Stimulated activated CD4-positive, alpha-beta T cell treated with anti-CD3 and anti-CD28 coated beads, TNF-alpha, amount 100 ng/mL, for 4 hours (primary cell): ENCODE measurements around the gene NCKAP5L.
"Not testable (repeated sequence)": the region's sequence is repeated elsewhere in the genome, so short reads cannot be mapped to it uniquely, and the experiment has no call there.

Experiments
- DNase-seq, 3 experiments: peaks; one replicate each; pipeline ENCODE4 v3.0.0-alpha.2; 2020; ENCODE audit warnings: low read depth in 3 of 3

Gene NCKAP5L

DNA sequence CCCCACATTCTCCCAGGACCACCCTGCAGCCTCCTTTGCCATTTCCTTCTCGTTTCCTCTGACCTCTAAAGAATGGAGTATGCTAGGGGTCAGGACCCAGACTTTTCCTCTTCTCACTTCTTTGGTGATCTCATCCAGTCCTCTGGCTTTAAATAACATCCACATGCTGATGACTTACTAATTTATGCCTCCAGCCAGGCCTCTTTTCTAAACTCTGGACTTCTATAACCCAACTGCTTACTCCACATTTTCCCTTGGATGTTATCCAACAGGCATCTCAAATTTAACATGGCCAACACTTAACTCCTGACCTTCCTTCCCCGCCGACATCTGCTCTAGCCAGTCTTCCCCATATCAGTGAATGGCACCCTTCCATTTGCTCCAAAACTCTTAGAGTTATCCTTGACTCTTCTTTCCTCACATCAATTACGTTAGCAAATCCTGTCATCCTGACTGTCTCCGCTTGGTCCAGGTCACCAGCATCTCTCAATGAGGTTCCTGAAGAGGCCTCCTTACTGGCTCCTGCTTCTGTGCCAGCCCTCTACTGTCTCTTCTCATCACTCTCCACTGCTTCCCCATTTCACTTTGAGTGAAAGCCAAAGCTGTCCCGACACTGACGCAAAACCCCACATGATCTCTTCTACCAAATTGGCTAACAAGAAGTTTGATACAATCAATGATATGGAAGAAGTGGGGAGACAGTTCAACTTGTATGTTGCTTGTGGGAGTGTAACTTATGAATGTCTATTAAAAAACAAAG lies 44.1 kb downstream of the NCKAP5L start:
- DNase-seq = no peak

GRCh38 chr12:49780914-49781313 lies 47.3 kb downstream of the NCKAP5L start:
- not testable (repeated sequence) for DNase-seq

DNA sequence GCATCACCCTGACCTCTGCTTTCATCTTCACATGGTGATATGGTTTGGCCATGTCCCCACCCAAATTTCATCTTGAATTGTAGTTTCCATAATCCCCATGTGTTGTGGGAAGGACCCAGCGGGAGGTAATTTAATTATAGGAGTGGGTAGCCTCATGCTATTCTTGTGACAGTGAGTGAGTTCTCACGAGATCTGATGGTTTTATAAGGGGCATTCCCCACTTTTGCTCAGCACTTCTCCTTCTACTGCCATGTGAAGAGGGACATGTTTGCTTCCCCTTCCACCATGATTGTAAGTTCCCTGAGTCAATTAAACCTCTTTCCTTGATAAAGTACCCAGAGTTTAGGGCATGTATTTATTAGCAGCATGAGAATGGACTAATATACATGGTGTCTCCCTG lies 48.6 kb downstream of the NCKAP5L start:
- no peak for DNase-seq

- peak; percentile 63 to 69 (median 67) for DNase-seq
Measured at GRCh38 chr12:49777800-49778748, 50.1 kb downstream of the NCKAP5L start.

DNA sequence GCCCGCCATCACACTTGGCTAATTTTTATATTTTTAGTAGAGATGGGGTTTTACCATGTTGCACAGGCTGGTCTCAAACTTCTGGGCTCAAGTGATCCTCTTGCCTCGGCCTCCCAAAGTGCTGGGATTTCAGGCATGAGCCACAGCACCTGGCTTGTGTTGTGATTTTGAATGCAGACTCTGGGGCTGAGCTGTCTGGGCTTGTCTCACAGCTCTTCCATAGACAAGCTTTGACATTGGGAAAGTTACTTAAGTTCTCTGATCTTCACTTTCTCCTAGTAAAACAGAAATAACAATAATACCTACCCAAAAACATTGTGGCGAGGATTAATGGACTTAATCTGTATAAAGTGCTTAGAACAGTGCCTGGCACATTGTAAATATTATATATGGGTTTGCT lies 50.9 kb downstream of the NCKAP5L start:
- no peak for DNase-seq

- DNase-seq = no peak
Measured at GRCh38 chr12:49776858-49777257, 51.4 kb downstream of the NCKAP5L start.

DNA sequence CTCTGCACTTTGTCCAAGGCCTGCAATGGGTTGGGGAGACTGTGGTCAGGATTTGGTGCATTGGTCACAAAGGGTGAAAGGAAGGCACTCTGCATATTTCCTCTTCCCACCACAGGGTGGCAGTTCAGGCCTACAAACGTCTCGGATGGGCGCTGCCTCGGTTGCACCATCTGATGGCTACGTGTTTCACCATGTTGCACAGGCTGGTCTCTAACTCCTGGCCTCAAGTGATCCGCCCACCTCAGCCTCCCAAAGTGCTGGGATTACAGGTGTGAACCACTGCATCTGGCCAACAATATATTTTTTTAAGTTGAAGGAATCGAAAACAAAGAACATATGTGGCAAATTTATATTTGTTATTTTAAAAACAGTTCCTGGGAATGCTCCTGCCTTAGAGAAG lies 51.8 kb downstream of the NCKAP5L start:
- peak in 1 of 3 experiments; percentile 19 for DNase-seq

GRCh38 chr12:49773102-49773501 lies 55.1 kb downstream of the NCKAP5L start:
- DNase-seq = not testable (repeated sequence)

DNA sequence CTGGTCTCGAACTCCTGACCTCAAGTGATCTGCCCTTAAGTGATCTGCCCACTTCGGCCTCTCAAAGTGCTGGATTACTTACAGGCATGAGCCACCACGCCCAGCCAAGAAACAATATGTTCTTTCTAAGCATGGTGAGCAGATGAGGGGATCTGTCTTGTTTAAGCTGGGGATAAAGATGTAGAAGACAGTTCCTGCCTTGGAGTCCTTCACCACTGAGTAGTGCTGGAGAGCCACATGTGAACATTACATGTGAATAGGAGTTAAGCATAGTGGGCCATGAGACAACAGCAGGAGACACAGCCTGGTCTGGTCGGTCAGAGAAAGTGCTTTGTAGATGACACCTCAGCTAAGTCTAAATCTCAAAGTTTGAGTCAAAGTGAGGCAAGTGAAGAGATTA lies 60.9 kb downstream of the NCKAP5L start:
- no peak for DNase-seq

- DNase-seq = no peak
Measured at GRCh38 chr12:49766115-49766455, 62.1 kb downstream of the NCKAP5L start.

DNA sequence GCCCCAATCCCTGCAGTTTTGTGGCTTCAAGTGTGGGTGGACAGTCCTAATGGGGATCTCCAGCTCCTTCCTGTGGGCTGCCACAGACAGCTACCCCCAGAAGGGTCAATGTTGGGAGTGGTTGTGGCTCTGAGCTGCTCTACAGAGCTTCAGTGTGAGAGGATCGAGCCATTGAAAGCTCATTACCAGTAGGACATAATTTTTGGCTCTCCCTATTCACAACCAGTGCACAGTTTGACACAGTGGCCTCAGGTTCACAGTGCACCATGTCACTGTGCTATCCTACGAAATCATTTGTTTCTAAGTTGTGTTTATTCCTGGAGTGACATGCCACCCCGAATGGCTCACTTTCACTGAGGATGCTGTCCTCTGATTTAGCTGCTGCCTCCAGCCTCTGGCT lies 64.1 kb downstream of the NCKAP5L start:
- no peak for DNase-seq

GRCh38 chr12:49763006-49763591 lies 65.1 kb downstream of the NCKAP5L start:
- DNase-seq = peak; percentile 55 to 60 (median 60)

DNA sequence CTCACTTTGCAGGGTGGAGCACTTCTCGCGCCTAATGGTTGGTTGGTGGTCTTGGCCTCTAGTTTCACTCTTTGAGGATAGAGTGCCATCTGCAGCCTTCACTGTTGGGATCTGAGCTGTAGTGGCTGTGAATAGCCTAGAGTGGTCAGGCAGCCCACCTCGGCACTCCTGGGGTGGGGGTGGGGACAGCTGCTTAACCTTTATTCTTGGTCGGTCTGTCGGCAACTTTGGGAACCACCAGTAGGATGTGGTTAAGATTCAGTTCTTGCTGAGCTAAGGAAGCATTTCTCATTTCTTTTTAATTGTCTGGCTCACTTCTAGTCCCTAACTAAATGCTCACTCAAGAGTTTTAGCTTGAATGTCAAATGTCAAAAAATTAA lies 65.8 kb downstream of the NCKAP5L start:
- DNase-seq = no peak

GRCh38 chr12:49761677-49762467 lies 66.3 kb downstream of the NCKAP5L start:
- no peak for DNase-seq

DNA sequence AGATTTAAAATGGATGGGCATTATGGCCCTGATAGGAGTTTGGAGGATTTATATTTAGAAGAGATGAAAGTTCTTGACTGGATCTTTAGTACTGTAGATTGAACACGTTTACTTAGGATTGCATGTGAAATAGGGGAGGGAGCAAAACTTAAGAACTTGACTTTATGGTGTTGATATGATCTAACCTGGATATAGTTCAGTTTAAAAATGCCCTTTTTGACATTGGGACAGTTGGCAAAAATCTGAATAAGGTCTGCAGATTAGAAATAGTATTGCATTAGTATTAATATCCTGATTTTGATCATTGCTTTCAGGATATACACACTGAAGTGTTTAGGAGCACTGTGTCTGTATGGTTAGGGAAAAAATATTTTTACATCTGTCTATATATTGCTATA lies 77.2 kb downstream of the NCKAP5L start:
- no peak for DNase-seq

- peak in 1 of 3 experiments; percentile 26 for DNase-seq
Measured at GRCh38 chr12:49750027-49750995, 77.9 kb downstream of the NCKAP5L start.

- no peak for DNase-seq
Measured at GRCh38 chr12:49748800-49749199, 79.4 kb downstream of the NCKAP5L start.

DNA sequence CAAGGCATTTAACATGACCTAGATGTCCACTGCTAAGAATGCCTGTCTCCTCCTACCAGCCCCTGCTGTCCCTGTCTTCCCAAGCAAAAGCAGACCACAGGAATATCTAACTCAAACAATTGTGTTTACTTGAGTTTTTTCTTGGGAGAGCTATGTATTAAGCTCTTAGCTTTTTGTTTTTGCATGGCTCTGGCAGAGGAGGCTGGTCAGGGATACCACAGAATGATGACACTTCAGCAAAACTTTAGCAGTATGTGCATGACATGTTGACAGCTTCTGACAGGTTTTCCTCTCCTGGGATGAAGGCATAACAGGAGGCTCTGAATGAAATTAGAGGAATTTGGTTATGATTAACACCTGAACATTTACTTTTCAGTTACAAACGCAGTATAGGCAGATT lies 79.9 kb downstream of the NCKAP5L start:
- no peak for DNase-seq

DNA sequence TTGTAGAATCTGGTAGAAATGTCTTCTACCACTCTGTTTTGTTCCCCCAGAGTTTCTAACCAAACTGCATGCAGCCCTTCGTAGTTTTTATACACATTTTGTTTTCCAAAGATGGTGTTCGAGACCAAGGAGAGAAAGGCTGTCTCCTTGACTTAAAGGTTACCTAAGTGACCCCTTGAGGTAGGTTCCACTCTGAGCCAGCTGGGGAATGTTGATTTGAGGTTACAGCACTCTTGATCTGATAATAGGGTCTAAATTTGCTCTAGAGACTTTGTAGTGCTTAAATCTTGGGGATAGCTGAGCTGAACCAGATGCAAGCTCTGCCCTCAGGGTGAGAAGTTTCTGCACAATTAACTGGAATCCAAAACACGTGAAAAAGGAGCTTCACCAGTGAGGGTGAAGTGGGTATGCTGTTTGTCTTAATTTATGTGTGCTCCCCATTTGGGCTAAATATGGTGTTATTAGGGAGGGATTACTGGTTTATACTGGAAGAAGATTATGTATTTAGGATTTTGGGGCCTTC lies 83.8 kb downstream of the NCKAP5L start:
- no peak for DNase-seq

DNA sequence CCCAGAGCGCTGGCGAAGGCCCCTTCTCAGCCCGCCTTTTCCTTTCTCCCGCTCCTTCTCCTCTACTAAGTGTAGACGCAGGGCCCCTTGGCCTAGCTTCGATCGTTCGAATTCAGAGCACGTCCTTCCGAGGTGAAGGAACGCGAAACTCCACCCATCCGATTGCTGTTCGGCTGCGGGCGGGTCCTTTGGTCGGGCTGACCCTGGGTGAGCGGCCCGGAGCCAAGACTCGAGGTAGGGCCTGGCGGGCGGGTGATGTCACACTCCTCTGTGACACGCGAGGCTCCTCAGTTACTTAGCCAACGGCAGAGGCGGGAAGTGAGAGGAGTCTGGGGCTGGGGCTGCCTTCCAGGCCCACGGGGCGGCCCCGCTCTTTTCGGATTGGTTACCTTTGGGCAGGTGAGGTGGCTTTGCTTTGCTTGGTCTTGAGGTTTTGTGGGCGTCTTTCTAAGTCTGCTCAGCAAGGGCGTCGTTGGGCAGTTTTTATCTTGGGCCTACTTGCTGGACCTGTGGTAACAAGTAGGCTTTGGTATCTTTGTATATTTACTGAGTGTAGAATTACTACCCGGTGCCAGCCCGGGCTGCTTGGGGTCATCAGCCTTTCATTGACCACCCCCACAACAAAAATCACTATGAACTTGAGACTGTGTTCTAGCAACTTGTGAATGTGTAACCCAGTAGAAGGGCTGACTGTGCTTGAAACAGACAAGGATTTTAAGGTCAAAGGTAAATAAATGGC lies 86.2 kb downstream of the NCKAP5L start:
- peak; percentile 69 to 78 (median 72) for DNase-seq
